HepG2 (cell line): ENCODE data around the gene RPL38. TPM values are rescaled to one million over a fixed set of nuclear protein-coding genes. Genes with fewer than 3 reads are reported as not detected.
A peak's percentile ranks its signal among the peaks of the same experiment; 100 is the strongest.

Experiments used
- ARID3A ChIP-seq: IDR thresholded peaks from 2 replicates; pipeline ENCODE4 v1.6.1; 2012; ENCODE audit warnings: low read depth, low read length, improper control_type of control experiment
- ARID5B ChIP-seq: IDR thresholded peaks from 2 replicates; pipeline ENCODE4 v1.4.0; 2020; ENCODE audit warnings: mild to moderate bottlenecking, missing genetic modification reagents
- ATAD3A ChIP-seq: sonication (generic); formaldehyde crosslinking; IDR thresholded peaks from 2 replicates; pipeline ENCODE4 v1.4.0; 2020; ENCODE audit warnings: missing genetic modification reagents
- CCDC6 ChIP-seq: sonication (generic); formaldehyde crosslinking; IDR thresholded peaks from 2 replicates; pipeline ENCODE4 v1.8.1; 2022; ENCODE audit warnings: mild to moderate bottlenecking, missing genetic modification reagents, moderate library complexity
- HINFP ChIP-seq: sonication (generic); formaldehyde crosslinking; IDR thresholded peaks from 2 replicates; pipeline ENCODE4 v1.4.0; 2020; ENCODE audit warnings: low read depth, mild to moderate bottlenecking, missing genetic modification reagents
- NFKB2 ChIP-seq: sonication (generic); formaldehyde crosslinking; IDR thresholded peaks from 2 replicates; pipeline ENCODE4 v1.4.0; 2020; ENCODE audit warnings: missing genetic modification reagents, borderline replicate concordance
- NFRKB ChIP-seq: fragments of 450-650 bp; IDR thresholded peaks from 2 replicates; pipeline ENCODE4 v1.6.1; 2017
- PCBP2 ChIP-seq: fragments of 200-400 bp; formaldehyde crosslinking; optimal IDR thresholded peaks from 2 replicates; pipeline ENCODE3; 2018; ENCODE audit warnings: low read length, low read depth; ENCODE audit not compliant: poor library complexity, severe bottlenecking
- RFX5 ChIP-seq: IDR thresholded peaks from 2 replicates; pipeline ENCODE4 v1.6.1; 2011; ENCODE audit warnings: low read depth, low read length, improper control_type of control experiment
- SALL1 ChIP-seq: sonication (generic); formaldehyde crosslinking; IDR thresholded peaks from 2 replicates; pipeline ENCODE4 v1.8.0; 2022; ENCODE audit warnings: mild to moderate bottlenecking, missing genetic modification reagents
- SMARCE1 ChIP-seq: fragments of 450-650 bp; IDR thresholded peaks from 2 replicates; pipeline ENCODE4 v1.6.1; 2017; ENCODE audit warnings: borderline replicate concordance
- ZFP36L2 ChIP-seq: sonication (generic); formaldehyde crosslinking; IDR thresholded peaks from 2 replicates; pipeline ENCODE4 v1.4.0; 2020; ENCODE audit warnings: missing genetic modification reagents
- ZMAT3 ChIP-seq: sonication (generic); formaldehyde crosslinking; conservative IDR thresholded peaks from 2 replicates; pipeline ENCODE4 v1.7.0; 2021; ENCODE audit warnings: missing genetic modification reagents
- ZMYM2 ChIP-seq: sonication (generic); formaldehyde crosslinking; IDR thresholded peaks from 2 replicates; pipeline ENCODE4 v1.8.0; 2022; ENCODE audit warnings: mild to moderate bottlenecking, missing genetic modification reagents
- ZMYM4 ChIP-seq: sonication (generic); formaldehyde crosslinking; IDR thresholded peaks from 2 replicates; pipeline ENCODE4 v1.8.1; 2023; ENCODE audit warnings: mild to moderate bottlenecking, missing genetic modification reagents
- ZNF124 ChIP-seq: sonication (generic); formaldehyde crosslinking; IDR thresholded peaks from 2 replicates; pipeline ENCODE4 v1.4.0; 2020; ENCODE audit warnings: missing genetic modification reagents
- ZNF17 ChIP-seq: sonication (generic); formaldehyde crosslinking; IDR thresholded peaks from 2 replicates; pipeline ENCODE4 v1.5.0; 2020; ENCODE audit warnings: mild to moderate bottlenecking, missing genetic modification reagents
- ZNF333 ChIP-seq: sonication (generic); formaldehyde crosslinking; IDR thresholded peaks from 2 replicates; pipeline ENCODE4 v1.4.0; 2020; ENCODE audit warnings: mild to moderate bottlenecking, missing genetic modification reagents, borderline replicate concordance
- ZNF446 ChIP-seq: sonication (generic); formaldehyde crosslinking; IDR thresholded peaks from 2 replicates; pipeline ENCODE4 v1.5.0; 2020; ENCODE audit warnings: mild to moderate bottlenecking, missing genetic modification reagents
- ZNF615 ChIP-seq: sonication (generic); formaldehyde crosslinking; IDR thresholded peaks from 2 replicates; pipeline ENCODE4 v1.5.0; 2020; ENCODE audit warnings: mild to moderate bottlenecking, missing genetic modification reagents, borderline replicate concordance
- ZNF781 ChIP-seq: sonication (generic); formaldehyde crosslinking; IDR thresholded peaks from 2 replicates; pipeline ENCODE4 v1.5.1; 2020; ENCODE audit warnings: borderline replicate concordance, mild to moderate bottlenecking, missing genetic modification reagents; ENCODE audit errors: not compliant biosample characterization
- polyA plus RNA-seq, 8 experiments: library from polyadenylated mRNA; depleted of rRNA in 3 of 8; stranded (reverse) in 7 of 8; unstranded in 1 of 8; fragments of >200 nt; fragmentation: Illumina TruSeq in 4 of 8; extraction: Trizol in 4 of 8; gene quantifications; 2 replicates each; pipeline versions ENCODE4 v1.2.1 to v1.2.3, GENCODE V29; 2011 to 2016; ENCODE audit warnings: low read depth in 4 of 8, missing spikeins in 1 of 8, mixed read lengths in 1 of 8; ENCODE audit not compliant: insufficient read depth in 1 of 8
- total RNA-seq, 5 experiments: library from RNA; depleted of rRNA; stranded (reverse); fragments of >200 nt; fragmentation: Illumina TruSeq; extraction: Trizol; gene quantifications; 2 replicates each; pipeline ENCODE4 v1.2.3, GENCODE V29; 2016; ENCODE audit warnings: low read depth in 1 of 5
- TF ChIP-seq, protein P1 (sequence below): sonication (generic); formaldehyde crosslinking; IDR thresholded peaks from 2 replicates; pipeline ENCODE4 v1.8.0; 2022; ENCODE audit warnings: low read depth, missing genetic modification reagents

Gene RPL38
- total and polyA plus RNA-seq, 2 of the 13 experiments (the other 11 are each of a cell fraction or from before 2014, with no cell fraction given): 2,370 to 2,372 TPM

GRCh38 chr17:74203439-74204240, at the start of gene RPL38 (continued):
- TF ChIP-seq NFKB2 (CRISPR knock-in tag) (peak; percentile 88; the same call in 1 of the 2 replicates), ARID5B (peak; percentile 77), ZFP36L2 (CRISPR knock-in tag) (peak; percentile 34; the same call in 1 of the 2 replicates), RFX5 (peak; percentile 29; the same call in 1 of the 2 replicates), ZMAT3 (CRISPR knock-in tag) (no peak; the same call in 1 of the 2 replicates), ZMYM4 (CRISPR knock-in tag) (peak; percentile 98), ZNF124 (CRISPR knock-in tag) (peak; percentile 95), CCDC6 (peak; percentile 77; the same call in 1 of the 2 replicates), ZNF615 (CRISPR knock-in tag) (no peak), SMARCE1 (no peak), SALL1 (CRISPR knock-in tag) (peak; percentile 89), NFRKB (no peak), PCBP2 (peak; percentile 95), ZNF17 (no peak), ZNF781 (CRISPR knock-in tag) (peak; percentile 96), ZMYM2 (CRISPR knock-in tag) (no peak), HINFP (CRISPR knock-in tag) (peak; percentile 94), ATAD3A (CRISPR knock-in tag) (no peak), ARID3A (peak; percentile 73), ZNF333 (CRISPR knock-in tag) (peak; percentile 95), ZNF446 (no peak)
- TF ChIP-seq, protein P1, sequence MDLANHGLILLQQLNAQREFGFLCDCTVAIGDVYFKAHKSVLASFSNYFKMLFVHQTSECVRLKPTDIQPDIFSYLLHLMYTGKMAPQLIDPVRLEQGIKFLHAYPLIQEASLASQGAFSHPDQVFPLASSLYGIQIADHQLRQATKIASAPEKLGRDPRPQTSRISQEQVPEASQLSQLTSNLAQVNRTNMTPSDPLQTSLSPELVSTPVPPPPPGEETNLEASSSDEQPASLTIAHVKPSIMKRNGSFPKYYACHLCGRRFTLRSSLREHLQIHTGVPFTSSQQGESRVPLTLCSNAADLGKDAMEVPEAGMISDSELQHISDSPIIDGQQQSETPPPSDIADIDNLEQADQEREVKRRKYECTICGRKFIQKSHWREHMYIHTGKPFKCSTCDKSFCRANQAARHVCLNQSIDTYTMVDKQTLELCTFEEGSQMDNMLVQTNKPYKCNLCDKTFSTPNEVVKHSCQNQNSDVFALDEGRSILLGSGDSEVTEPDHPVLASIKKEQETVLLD (CRISPR knock-in tag): peak; percentile 48; the same call in 1 of the 2 replicates
